ENCODE data around the gene BSCL2. TPM values are rescaled to one million over a fixed set of nuclear protein-coding genes. Genes with fewer than 3 reads are reported as not detected.

Gene BSCL2
- polyA plus RNA-seq, 1 experiment, result 94.1 TPM

DNA sequence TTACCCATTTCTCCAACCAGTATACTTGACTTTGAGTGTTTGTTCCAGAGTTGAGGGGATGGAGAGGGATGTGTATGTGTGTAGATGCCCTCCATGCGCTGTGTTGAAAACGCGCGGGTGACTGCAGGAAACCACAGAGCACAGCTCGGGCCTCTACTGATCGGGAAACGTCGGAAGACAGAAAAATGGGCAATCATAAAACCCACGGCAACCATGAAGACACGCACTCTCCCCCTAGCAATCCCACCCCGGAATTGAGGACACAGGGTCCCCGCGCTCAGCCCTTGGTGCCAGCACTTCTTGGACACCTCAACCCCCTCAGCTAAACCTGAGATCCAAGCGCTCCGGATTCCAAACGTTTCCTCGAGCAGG lies 36.0 kb downstream of the BSCL2 start:
- Histone ChIP-seq H3K27me3 (ENCODE audit: control insufficient read depth, insufficient read depth, low read length) (no peaks in the 10 kb centered on the region), H3K4me3 (ENCODE audit: low read depth, low read length) (peak overlapping the region; percentile 78), H3K36me3 (ENCODE audit: control insufficient read depth, insufficient read depth, low read length) (peaks cover 15% of the 10 kb centered on the region)
- ChIA-PET POLR2A (no interaction called here), CTCF (interaction anchor here (1.0 to 3.4 kb wide), 5 partner anchors 10 to 37 kb away, joined by 3 to 15 read pairs (median 5); partner anchors contain the start of genes BSCL2, GNG3 and LRRN4CL)
- TF ChIP-seq, protein P1, sequence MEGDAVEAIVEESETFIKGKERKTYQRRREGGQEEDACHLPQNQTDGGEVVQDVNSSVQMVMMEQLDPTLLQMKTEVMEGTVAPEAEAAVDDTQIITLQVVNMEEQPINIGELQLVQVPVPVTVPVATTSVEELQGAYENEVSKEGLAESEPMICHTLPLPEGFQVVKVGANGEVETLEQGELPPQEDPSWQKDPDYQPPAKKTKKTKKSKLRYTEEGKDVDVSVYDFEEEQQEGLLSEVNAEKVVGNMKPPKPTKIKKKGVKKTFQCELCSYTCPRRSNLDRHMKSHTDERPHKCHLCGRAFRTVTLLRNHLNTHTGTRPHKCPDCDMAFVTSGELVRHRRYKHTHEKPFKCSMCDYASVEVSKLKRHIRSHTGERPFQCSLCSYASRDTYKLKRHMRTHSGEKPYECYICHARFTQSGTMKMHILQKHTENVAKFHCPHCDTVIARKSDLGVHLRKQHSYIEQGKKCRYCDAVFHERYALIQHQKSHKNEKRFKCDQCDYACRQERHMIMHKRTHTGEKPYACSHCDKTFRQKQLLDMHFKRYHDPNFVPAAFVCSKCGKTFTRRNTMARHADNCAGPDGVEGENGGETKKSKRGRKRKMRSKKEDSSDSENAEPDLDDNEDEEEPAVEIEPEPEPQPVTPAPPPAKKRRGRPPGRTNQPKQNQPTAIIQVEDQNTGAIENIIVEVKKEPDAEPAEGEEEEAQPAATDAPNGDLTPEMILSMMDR (IDR thresholded peaks at IDR 0.05; ENCODE audit: insufficient read depth, low read depth, low read length), result no peak
- no peak for DNase-seq (ENCODE audit: low read depth)

DNA sequence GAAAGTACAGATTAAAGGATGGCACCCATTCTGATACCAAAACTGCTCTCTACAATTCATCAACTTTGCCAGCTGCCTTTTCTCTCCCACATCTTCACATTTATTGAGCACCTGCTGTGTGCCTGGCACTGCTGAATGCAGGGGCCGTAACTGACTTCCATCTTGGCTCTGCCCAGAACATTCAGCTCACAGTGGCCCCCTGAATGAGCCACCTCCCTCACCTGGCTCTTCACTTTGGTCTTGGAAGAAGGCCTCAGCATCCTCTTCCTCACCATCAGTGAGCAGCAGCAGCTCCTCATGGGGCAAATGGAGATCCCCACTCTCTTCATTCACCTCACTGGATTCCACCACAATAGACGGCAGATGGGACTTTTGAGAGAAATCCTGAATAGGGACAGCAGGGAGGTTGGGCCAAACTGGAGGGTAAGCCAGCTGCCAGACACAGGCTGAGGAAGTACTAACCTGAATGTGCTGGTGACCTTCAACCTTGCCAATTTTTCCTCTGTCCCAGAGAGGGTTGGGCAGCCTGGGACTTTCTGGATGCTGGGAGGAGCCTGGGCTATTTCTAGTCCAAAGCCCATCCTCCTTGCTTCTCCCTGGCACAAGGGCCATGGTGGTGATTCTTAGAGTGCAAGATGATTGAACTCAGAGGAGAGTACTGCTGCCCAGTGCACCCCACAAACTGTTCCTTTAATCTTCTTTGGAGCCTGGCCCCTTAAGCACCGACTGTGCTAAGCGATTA lies 37.6 kb downstream of the BSCL2 start:
- CTCF ChIA-PET, result interaction anchor here (2.0 to 3.4 kb wide), 3 partner anchors 11 to 25 kb away, joined by 9 to 15 read pairs (median 15); no protein-coding TSS in a partner anchor
- POLR2A ChIA-PET, result interaction anchor here (0.6 kb wide), 1 partner anchor 233 kb away, joined by 3 read pairs; no protein-coding TSS in a partner anchor
- no peak overlapping the region for H3K4me3 ChIP-seq (ENCODE audit: low read depth, low read length)
- TF ChIP-seq, protein P1 (IDR thresholded peaks at IDR 0.05; ENCODE audit: insufficient read depth, low read depth, low read length), result no peak
- no peak for DNase-seq (ENCODE audit: low read depth)
- H3K27me3 ChIP-seq (ENCODE audit: control insufficient read depth, insufficient read depth, low read length), result no peaks in the 10 kb centered on the region
- H3K36me3 ChIP-seq (ENCODE audit: control insufficient read depth, insufficient read depth, low read length), result peaks cover 15% of the 10 kb centered on the region

DNA sequence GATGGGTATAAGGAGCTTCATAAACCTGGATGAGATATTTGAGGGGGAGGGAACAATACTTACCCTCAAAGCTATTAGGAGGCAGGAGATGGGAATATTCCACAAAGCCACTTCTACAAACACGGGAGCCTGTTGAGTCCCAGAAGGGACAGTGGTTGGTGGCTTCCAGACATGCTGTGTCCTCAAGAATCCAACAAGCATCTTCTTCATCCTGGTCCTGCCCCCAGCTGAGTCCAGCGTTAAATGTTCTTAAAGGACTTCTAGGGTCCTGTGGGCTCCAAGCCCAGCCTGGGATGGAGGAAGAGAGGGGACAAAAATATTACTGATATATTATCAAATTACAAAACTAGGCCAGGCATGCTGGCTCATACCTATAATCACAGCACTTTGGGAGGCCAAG lies 39.8 kb downstream of the BSCL2 start:
- Histone ChIP-seq H3K36me3 (ENCODE audit: control insufficient read depth, insufficient read depth, low read length) (peaks cover 15% of the 10 kb centered on the region), H3K27me3 (ENCODE audit: control insufficient read depth, insufficient read depth, low read length) (no peaks in the 10 kb centered on the region), H3K4me3 (ENCODE audit: low read depth, low read length) (no peak overlapping the region)
- ChIA-PET POLR2A (no interaction called here), CTCF (interaction anchor here (1.0 to 2.0 kb wide), 4 partner anchors 13 to 274 kb away, joined by 3 to 9 read pairs (median 5); no protein-coding TSS in a partner anchor)
- TF ChIP-seq, protein P1 (IDR thresholded peaks at IDR 0.05; ENCODE audit: insufficient read depth, low read depth, low read length), result no peak
- no peak for DNase-seq (ENCODE audit: low read depth)

- DNase-seq (ENCODE audit: low read depth), result no peak
- ChIA-PET CTCF (interaction anchor here (1.0 to 2.0 kb wide), 7 partner anchors 13 to 120 kb away, joined by 3 to 9 read pairs (median 6); partner anchors contain the start of gene LRRN4CL), POLR2A (interaction anchor here (0.6 to 2.3 kb wide), 4 partner anchors 20 to 111 kb away, joined by 10 to 19 read pairs (median 14); partner anchors contain the start of genes GANAB, HNRNPUL2 and TUT1)
- TF ChIP-seq, protein P1 (IDR thresholded peaks at IDR 0.05; ENCODE audit: insufficient read depth, low read depth, low read length), result no peak
- Histone ChIP-seq H3K36me3 (ENCODE audit: control insufficient read depth, insufficient read depth, low read length) (peaks cover 15% of the 10 kb centered on the region), H3K27me3 (ENCODE audit: control insufficient read depth, insufficient read depth, low read length) (no peaks in the 10 kb centered on the region), H3K4me3 (ENCODE audit: low read depth, low read length) (peak overlapping the region; percentile 72)
Measured at GRCh38 chr11:62666259-62666926, 40.8 kb downstream of the BSCL2 start.
